MCF 10A (cell line): ENCODE data around the gene RLN3. TPM values are rescaled to one million over a fixed set of nuclear protein-coding genes. Genes with fewer than 3 reads are reported as not detected.

Experiments used
- BruUV-seq: library from RNA; stranded (reverse); fragments of 400-500 nt; replicated peaks from 2 replicates; lab custom pipeline; 2021; lab: Mats Ljungman, UMichigan
- CTCF ChIA-PET: fragments of 300-600 bp; sonication (Branson Sonifier 250); formaldehyde crosslinking; extraction: SDS; loops from one replicate; lab custom pipeline; 2021; ENCODE audit warnings: antibody characterized with exemption, inconsistent platforms; lab: Yijun Ruan, JAX
- POLR2A ChIA-PET: fragments of 300-600, 350-650 bp; sonication (Branson Sonifier 250); formaldehyde crosslinking; extraction: SDS; loops from one replicate; lab custom pipeline; 2020; ENCODE audit warnings: antibody characterized with exemption, inconsistent platforms; lab: Yijun Ruan, JAX
- DNase-seq: peaks from one replicate; pipeline ENCODE4 v3.0.0-alpha.2; 2018; ENCODE audit not compliant: unreplicated experiment
- H3K27ac Mint-ChIP-seq: one replicate; pipeline ENCODE4 v1.8.0; 2022; ENCODE audit warnings: mild to moderate bottlenecking, low read depth, mixed read lengths; ENCODE audit not compliant: unreplicated experiment
- H3K27me3 Mint-ChIP-seq: one replicate; pipeline ENCODE4 v1.8.0; 2022; ENCODE audit warnings: mixed read lengths; ENCODE audit not compliant: insufficient read depth, unreplicated experiment
- H3K36me3 Mint-ChIP-seq: one replicate; pipeline ENCODE4 v1.8.0; 2022; ENCODE audit warnings: mild to moderate bottlenecking, moderate library complexity, mixed read lengths; ENCODE audit not compliant: insufficient read depth, unreplicated experiment
- H3K4me1 Mint-ChIP-seq: one replicate; pipeline ENCODE4 v1.8.0; 2022; ENCODE audit warnings: mixed read lengths; ENCODE audit not compliant: insufficient read depth, unreplicated experiment
- H3K4me3 Mint-ChIP-seq: one replicate; pipeline ENCODE4 v1.8.0; 2022; ENCODE audit warnings: mild to moderate bottlenecking, moderate library complexity, mixed read lengths; ENCODE audit not compliant: unreplicated experiment
- H3K9me3 Mint-ChIP-seq: one replicate; pipeline ENCODE4 v1.8.0; 2022; ENCODE audit warnings: mixed read lengths; ENCODE audit not compliant: unreplicated experiment
- intact Hi-C: fragments of 100-400 bp; cut with micrococcal nuclease; formaldehyde crosslinking; loops from 2 replicates; pipeline ENCODE4 v1.14.1; 2022
- total RNA-seq: library from RNA; stranded (reverse); gene quantifications from 2 replicates; pipeline ENCODE4 v1.2.3, GENCODE V29; 2022
- TF ChIP-seq, protein P1 (sequence below): fragments of 200-600 bp; IDR thresholded peaks from one replicate; pipeline ENCODE4 v1.8.0; 2022; ENCODE audit warnings: antibody characterized with exemption, mild to moderate bottlenecking; ENCODE audit not compliant: unreplicated experiment

RLN3 gene
- total RNA-seq, 1 experiment from 2014 or later = not detected

DNA sequence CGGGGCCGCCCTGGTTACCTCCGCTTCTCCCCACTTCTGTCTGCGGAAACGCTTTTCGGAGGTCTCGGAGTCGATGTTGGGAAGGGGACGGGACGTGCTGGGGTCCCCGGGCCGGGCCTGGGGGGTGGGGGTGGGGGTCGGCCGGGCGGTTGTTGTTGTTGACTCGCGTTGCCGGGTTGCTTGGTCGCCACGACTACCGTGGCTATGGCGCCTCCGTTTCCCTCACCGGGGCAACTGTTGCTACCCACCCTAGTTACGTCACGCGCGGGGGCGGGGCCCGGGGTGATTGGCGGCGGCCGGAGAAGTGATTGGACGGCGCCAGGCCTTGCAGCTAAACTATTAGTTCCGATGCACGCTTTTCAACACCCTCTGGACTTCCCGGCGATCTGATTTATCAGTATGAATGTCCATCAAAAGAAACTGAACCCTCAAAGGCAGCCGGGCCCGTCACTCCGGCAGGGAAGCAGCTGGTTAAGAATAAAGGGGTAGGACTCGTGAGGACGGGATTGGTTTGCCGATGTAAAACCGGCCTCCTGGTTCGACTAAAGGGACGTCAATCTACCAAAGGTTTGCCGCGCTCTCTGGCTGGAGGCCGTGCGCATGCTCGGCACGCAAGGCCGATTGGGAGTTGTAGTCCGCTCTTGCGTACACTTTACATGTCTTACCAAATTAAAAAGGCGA is 21.7 kb upstream of the RLN3 start, which contains the start of gene RFX1:
RFX1 (minus strand) TSS at position 236 of the 681 bp plus-strand sequence. CDS start 12,477 bp downstream, outside the sequence.
- intact Hi-C loops = loop anchor here (2.0 kb wide), 1 partner anchor 75 kb away; no protein-coding TSS in a partner anchor
- peak; percentile 100 for DNase-seq
- ChIA-PET POLR2A (interaction anchor here (0.7 to 2.6 kb wide), 12 partner anchors 15 to 348 kb away, joined by 3 to 14 read pairs (median 4); partner anchors contain the start of genes DCAF15 and IL27RA), CTCF (interaction anchor here (0.6 to 2.1 kb wide), 3 partner anchors 64 to 103 kb away, joined by 3 to 6 read pairs (median 3); partner anchors contain the start of gene MISP3)
- Mint-ChIP-seq H3K27ac (peak within 1 kb of the TSS; percentile 100), H3K4me1 (peaks cover 4% of the 10 kb centered on the region), H3K27me3 (no peaks in the 10 kb centered on the region), H3K4me3 (peak within 1 kb of the TSS; percentile 90), H3K9me3 (no peaks in the 10 kb centered on the region), H3K36me3 (peaks cover 19% of the 10 kb centered on the region)
- TF ChIP-seq, protein P1, sequence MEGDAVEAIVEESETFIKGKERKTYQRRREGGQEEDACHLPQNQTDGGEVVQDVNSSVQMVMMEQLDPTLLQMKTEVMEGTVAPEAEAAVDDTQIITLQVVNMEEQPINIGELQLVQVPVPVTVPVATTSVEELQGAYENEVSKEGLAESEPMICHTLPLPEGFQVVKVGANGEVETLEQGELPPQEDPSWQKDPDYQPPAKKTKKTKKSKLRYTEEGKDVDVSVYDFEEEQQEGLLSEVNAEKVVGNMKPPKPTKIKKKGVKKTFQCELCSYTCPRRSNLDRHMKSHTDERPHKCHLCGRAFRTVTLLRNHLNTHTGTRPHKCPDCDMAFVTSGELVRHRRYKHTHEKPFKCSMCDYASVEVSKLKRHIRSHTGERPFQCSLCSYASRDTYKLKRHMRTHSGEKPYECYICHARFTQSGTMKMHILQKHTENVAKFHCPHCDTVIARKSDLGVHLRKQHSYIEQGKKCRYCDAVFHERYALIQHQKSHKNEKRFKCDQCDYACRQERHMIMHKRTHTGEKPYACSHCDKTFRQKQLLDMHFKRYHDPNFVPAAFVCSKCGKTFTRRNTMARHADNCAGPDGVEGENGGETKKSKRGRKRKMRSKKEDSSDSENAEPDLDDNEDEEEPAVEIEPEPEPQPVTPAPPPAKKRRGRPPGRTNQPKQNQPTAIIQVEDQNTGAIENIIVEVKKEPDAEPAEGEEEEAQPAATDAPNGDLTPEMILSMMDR = no peak
- no TSS peak for BruUV-seq

DNA sequence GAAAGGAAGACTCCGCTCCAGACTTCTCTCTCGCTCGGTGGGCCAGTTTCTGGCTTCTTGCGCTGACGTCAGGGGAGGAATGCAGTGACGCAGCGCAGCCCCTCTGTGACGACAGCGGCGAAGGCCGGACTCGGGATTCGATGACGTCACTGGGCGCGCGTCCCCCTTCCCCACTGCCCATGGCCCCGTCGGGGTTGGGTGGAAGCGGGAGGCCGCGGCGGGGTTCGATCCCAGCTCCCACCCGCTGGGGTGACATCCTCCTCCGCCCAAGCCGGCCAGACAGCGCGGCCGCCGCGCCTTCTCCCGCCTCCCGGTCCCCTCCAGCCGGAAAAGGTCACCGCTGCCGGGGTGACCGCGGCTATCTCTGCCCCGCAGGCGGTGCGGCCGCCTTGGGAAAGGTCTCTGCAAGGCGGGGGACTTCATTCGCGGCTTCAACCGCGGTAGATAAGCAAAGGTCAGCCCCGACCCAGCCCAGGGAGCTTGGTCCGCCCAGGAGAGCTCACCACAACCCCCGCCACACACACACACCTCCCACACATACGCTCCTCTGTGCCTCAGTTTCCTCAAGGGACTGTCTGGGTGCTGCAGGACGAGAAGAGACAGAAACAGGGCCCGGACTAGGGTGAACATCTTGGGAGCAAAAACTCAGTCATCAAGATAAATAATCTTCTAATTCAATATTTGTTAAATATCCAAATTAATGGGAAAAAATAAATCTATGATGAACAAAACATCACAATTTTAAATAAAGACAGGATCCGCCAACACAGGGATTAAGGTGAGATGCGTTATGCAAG is 21.0 kb upstream of the RLN3 start:
- Mint-ChIP-seq H3K36me3 (peaks cover 18% of the 10 kb centered on the region), H3K9me3 (no peaks in the 10 kb centered on the region), H3K27me3 (no peaks in the 10 kb centered on the region), H3K4me1 (peaks cover 4% of the 10 kb centered on the region), H3K27ac (peak overlapping the region; percentile 100), H3K4me3 (peak overlapping the region; percentile 90)
- ChIA-PET POLR2A (interaction anchor here (0.7 to 2.6 kb wide), 16 partner anchors 17 to 1163 kb away, joined by 3 to 14 read pairs (median 4); partner anchors contain the start of genes DCAF15 and IL27RA), CTCF (interaction anchor here (0.7 to 2.1 kb wide), 4 partner anchors 41 to 235 kb away, joined by 3 to 6 read pairs (median 3); partner anchors contain the start of gene MISP3)
- TF ChIP-seq, protein P1 = no peak
- intact Hi-C loops = loop anchor here (2.0 kb wide), 1 partner anchor 74 kb away; no protein-coding TSS in a partner anchor
- BruUV-seq = TSS peak; percentile 76
- no peak for DNase-seq

DNA sequence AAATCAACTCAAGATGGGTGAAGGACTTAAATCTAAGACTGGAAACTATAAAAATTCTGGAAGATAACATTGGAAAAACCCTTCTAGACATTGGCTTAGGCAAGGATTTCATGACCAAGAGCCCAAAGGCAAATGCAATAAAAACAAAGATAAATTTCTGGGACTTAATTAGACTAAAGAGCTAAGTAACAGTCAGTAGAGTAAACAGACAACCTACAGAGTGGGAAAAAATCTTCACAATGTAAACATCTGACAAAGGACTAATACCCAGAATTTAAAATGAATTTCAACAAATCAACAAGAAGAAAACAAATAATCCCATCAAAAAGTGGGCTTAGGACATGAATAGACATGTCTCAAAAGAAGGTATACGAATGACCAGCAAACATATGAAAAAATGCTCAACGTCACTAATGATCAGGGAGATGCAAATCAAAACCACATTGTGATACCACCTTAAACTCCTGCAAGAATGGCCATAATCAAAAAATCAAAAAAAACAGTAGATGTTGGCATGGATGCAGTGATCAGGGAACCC is 15.5 kb upstream of the RLN3 start:
- H3K4me3 Mint-ChIP-seq = no peak overlapping the region
- POLR2A ChIA-PET = interaction anchor here (0.5 to 0.6 kb wide), 2 partner anchors 19 to 105 kb away, joined by 3 read pairs; partner anchors contain the start of genes IL27RA and PRKACA
- no peak overlapping the region for H3K27ac Mint-ChIP-seq
- DNase-seq = no peak
- intact Hi-C loops = no loop called here
- TF ChIP-seq, protein P1 = no peak
- no TSS peak for BruUV-seq
- no peaks in the 10 kb centered on the region for H3K36me3 Mint-ChIP-seq
- H3K27me3 Mint-ChIP-seq = no peaks in the 10 kb centered on the region
- no peaks in the 10 kb centered on the region for H3K9me3 Mint-ChIP-seq
- no peaks in the 10 kb centered on the region for H3K4me1 Mint-ChIP-seq
- CTCF ChIA-PET = no interaction called here
